Adrenal gland (tissue), 5 donors: ENCODE data around the gene IPMK.

Experiments used
- POLR2A ChIP-seq, 2 donors: fragments of 450-650 bp; IDR thresholded peaks; one replicate each; pipeline ENCODE4 v1.6.1; 2017; ENCODE audit warnings: antibody characterized with exemption in 2 of 2, mild to moderate bottlenecking in 2 of 2, moderate library complexity in 1 of 2
- TF ChIP-seq, protein P1 (sequence below), 6 experiments: fragments of 450-650 bp in 4 of 6; fragments of 200-600 bp in 2 of 6; sonication (generic) in 1 of 6; IDR thresholded peaks; 1 replicate in 5 of 6; 2 replicates in 1 of 6; pipeline versions ENCODE4 v1.5.1 to v1.8.0; 2016 to 2021; ENCODE audit warnings: antibody characterized with exemption in 6 of 6, mild to moderate bottlenecking in 2 of 6, moderate library complexity in 1 of 6
- donor health status: DM: no; HTN: no; CAD: no.

DNA sequence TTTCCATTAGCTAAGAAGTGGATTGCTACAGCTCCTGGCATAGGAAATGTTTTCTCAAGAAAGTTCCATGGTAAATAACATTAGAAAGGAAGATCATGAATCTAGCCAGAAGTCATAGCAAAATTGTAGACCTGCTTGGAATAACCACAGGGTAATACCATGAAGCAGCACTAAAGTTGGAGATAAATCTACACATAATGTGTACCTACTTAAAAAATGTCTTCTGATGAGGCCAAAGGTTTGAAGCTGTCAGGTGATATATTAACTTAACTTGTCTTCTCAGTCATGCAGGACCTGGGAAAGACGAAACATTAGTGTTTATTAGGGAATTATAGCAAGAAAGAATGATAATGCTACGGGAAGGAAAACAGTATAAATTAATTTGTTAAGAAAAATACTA, 7.6 kb upstream of the IPMK start:
- TF ChIP-seq POLR2A (IDR thresholded peaks at IDR 0.05): no peak
- TF ChIP-seq, protein P1, sequence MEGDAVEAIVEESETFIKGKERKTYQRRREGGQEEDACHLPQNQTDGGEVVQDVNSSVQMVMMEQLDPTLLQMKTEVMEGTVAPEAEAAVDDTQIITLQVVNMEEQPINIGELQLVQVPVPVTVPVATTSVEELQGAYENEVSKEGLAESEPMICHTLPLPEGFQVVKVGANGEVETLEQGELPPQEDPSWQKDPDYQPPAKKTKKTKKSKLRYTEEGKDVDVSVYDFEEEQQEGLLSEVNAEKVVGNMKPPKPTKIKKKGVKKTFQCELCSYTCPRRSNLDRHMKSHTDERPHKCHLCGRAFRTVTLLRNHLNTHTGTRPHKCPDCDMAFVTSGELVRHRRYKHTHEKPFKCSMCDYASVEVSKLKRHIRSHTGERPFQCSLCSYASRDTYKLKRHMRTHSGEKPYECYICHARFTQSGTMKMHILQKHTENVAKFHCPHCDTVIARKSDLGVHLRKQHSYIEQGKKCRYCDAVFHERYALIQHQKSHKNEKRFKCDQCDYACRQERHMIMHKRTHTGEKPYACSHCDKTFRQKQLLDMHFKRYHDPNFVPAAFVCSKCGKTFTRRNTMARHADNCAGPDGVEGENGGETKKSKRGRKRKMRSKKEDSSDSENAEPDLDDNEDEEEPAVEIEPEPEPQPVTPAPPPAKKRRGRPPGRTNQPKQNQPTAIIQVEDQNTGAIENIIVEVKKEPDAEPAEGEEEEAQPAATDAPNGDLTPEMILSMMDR (IDR thresholded peaks at IDR 0.05): no peak
